Heart left ventricle (tissue), 13 donors: Measurements from ENCODE around the gene SLX4IP.

Source experiments
- CTCF ChIP-seq, 12 donors: fragments of 200-600 bp; sonication (generic) in 4 of 12; IDR thresholded peaks; one replicate each; pipeline versions ENCODE4 v1.5.0 to v1.8.0; 2018 to 2022; ENCODE audit warnings: antibody characterized with exemption in 12 of 12, mild to moderate bottlenecking in 5 of 12
- POLR2A ChIP-seq, 2 donors: fragments of 450-650 bp; IDR thresholded peaks; one replicate each; pipeline ENCODE4 v1.6.1; 2017; ENCODE audit warnings: antibody characterized with exemption in 2 of 2, mild to moderate bottlenecking in 2 of 2, moderate library complexity in 2 of 2
- donor health status: ischemic (EF 13 %, LVEDD 7.1; RV severe dilation, severe dysfunction).
- donor health status: DM: no; HTN: yes; CAD: no.
- donor health status: DM: no; HTN: no; CAD: no.
- donor health status: ischemic (EF 25% LVEDD 6.9; RV normal size, moderate dysfunction).
- donor health status: ischemic (EF 25% LVEDD 5.7; RV mildly dilated, moderate dysfunction).
- donor health status: ischemic (EF 35%, LVEDD 5.7; RV mildly dilated, moderate dysfunction).
- donor health status: nonischemic (EF 11% LVEDD 7.7; RV severe dilation, severe dysfunction).
- donor health status: DM: yes; HTN: yes; CAD: no.
- donor health status: PGD.
- donor health status: ischemic (EF 29% LVEDD 5.4; RV normal size, mild dysfunction).
- donor health status: nonischemic (EF 23%, LVEDD 6.1; RV moderate dilation, normal function).

GRCh38 chr20:10637563-10637962, 202.5 kb downstream of the SLX4IP start:
- TF ChIP-seq POLR2A (IDR thresholded peaks at IDR 0.05) (no peak), CTCF (IDR thresholded peaks at IDR 0.05) (no peak)
